Neural cell (in vitro differentiated cells): Measurements from ENCODE around the gene DBF4B.

Experiments used
- CTCF ChIP-seq: fragments of 450-650 bp; IDR thresholded peaks from 2 replicates; pipeline ENCODE4 v1.5.1; 2014; ENCODE audit warnings: antibody characterized with exemption, mild to moderate bottlenecking, moderate library complexity; ENCODE audit not compliant: poor library complexity, severe bottlenecking
- EP300 ChIP-seq: fragments of 450-650 bp; conservative IDR thresholded peaks from 2 replicates; pipeline ENCODE4 v1.6.1; 2014; ENCODE audit warnings: antibody characterized with exemption, mild to moderate bottlenecking, moderate library complexity; ENCODE audit not compliant: poor library complexity, severe bottlenecking
- EZH2 ChIP-seq: fragments of 200-600, 300-800 bp; shearing (Covaris generic), sonication (generic); IDR thresholded peaks from 2 replicates; pipeline ENCODE4 v1.6.1; 2014; ENCODE audit warnings: antibody characterized with exemption, low read length, borderline replicate concordance, mild to moderate bottlenecking; ENCODE audit not compliant: insufficient read depth, poor library complexity, severe bottlenecking

GRCh38 chr17:44688200-44688599 lies 20.3 kb upstream of the DBF4B start:
- TF ChIP-seq EZH2 (no peak), CTCF (no peak), EP300 (no peak)
